HepG2 (cell line): Measurements from ENCODE around the gene NIFK. TPM values are rescaled to one million over a fixed set of nuclear protein-coding genes. Genes with fewer than 3 reads are reported as not detected.

ENCODE experiments used
- AKAP8 ChIP-seq: sonication (generic); formaldehyde crosslinking; IDR thresholded peaks from 2 replicates; pipeline ENCODE4 v1.5.1; 2020; ENCODE audit warnings: mild to moderate bottlenecking, missing genetic modification reagents
- CREM ChIP-seq, 2 experiments: sonication (generic) in 1 of 2; formaldehyde crosslinking in 1 of 2; IDR thresholded peaks; 2 replicates each; pipeline versions ENCODE4 v1.4.0 to v1.6.1; 2016 to 2020; ENCODE audit warnings: antibody characterized with exemption in 1 of 2, mild to moderate bottlenecking in 1 of 2, missing genetic modification reagents in 1 of 2
- HBP1 ChIP-seq: IDR thresholded peaks from 2 replicates; pipeline ENCODE4 v1.6.1; 2016; ENCODE audit warnings: low read depth, control low read depth
- HDAC6 ChIP-seq: fragments of 200-600 bp; sonication (generic); IDR thresholded peaks from 2 replicates; pipeline ENCODE4 v1.7.0; 2017; ENCODE audit warnings: mild to moderate bottlenecking, antibody characterized with exemption, low read length, low read depth
- NBN ChIP-seq: fragments of 450-650 bp; conservative IDR thresholded peaks from 2 replicates; pipeline ENCODE4 v1.6.1; 2017
- PAWR ChIP-seq: sonication (generic); formaldehyde crosslinking; IDR thresholded peaks from 2 replicates; pipeline ENCODE4 v1.4.0; 2020; ENCODE audit warnings: missing genetic modification reagents, mild to moderate bottlenecking, borderline replicate concordance
- REST ChIP-seq, 2 experiments: IDR thresholded peaks; 2 replicates each; pipeline ENCODE4 v1.6.1; 2011 to 2012; ENCODE audit warnings: low read length in 2 of 2, borderline replicate concordance in 1 of 2, low read depth in 1 of 2, mild to moderate bottlenecking in 1 of 2, moderate library complexity in 1 of 2
- SP5 ChIP-seq: IDR thresholded peaks from 2 replicates; pipeline ENCODE4 v1.6.1; 2016; ENCODE audit warnings: low read depth, borderline replicate concordance
- ZMYM3 ChIP-seq: sonication (generic); formaldehyde crosslinking; IDR thresholded peaks from 2 replicates; pipeline ENCODE4 v1.5.1; 2020; ENCODE audit warnings: mild to moderate bottlenecking, missing genetic modification reagents
- ZNF121 ChIP-seq: sonication (generic); formaldehyde crosslinking; IDR thresholded peaks from 2 replicates; pipeline ENCODE4 v1.5.0; 2020; ENCODE audit warnings: mild to moderate bottlenecking, missing genetic modification reagents
- ZNF17 ChIP-seq: sonication (generic); formaldehyde crosslinking; IDR thresholded peaks from 2 replicates; pipeline ENCODE4 v1.5.0; 2020; ENCODE audit warnings: mild to moderate bottlenecking, missing genetic modification reagents
- ZNF263 ChIP-seq: sonication (generic); formaldehyde crosslinking; IDR thresholded peaks from 2 replicates; pipeline ENCODE4 v1.4.0; 2020; ENCODE audit warnings: missing genetic modification reagents
- ZNF317 ChIP-seq: sonication (generic); formaldehyde crosslinking; IDR thresholded peaks from 2 replicates; pipeline ENCODE4 v1.5.0; 2020; ENCODE audit warnings: mild to moderate bottlenecking, missing genetic modification reagents
- ZNF510 ChIP-seq: sonication (generic); formaldehyde crosslinking; IDR thresholded peaks from 2 replicates; pipeline ENCODE4 v1.4.0; 2020; ENCODE audit warnings: low read depth, mild to moderate bottlenecking, missing genetic modification reagents
- ZNF710 ChIP-seq: sonication (generic); formaldehyde crosslinking; IDR thresholded peaks from 2 replicates; pipeline ENCODE4 v1.5.0; 2020; ENCODE audit warnings: mild to moderate bottlenecking, missing genetic modification reagents, borderline replicate concordance
- ZNF766 ChIP-seq: sonication (generic); formaldehyde crosslinking; IDR thresholded peaks from 2 replicates; pipeline ENCODE4 v1.5.0; 2020; ENCODE audit warnings: missing genetic modification reagents, borderline replicate concordance
- ZNF839 ChIP-seq: sonication (generic); formaldehyde crosslinking; IDR thresholded peaks from 2 replicates; pipeline ENCODE4 v1.4.0; 2020; ENCODE audit warnings: missing genetic modification reagents, mild to moderate bottlenecking, borderline replicate concordance
- polyA plus RNA-seq, 8 experiments: library from polyadenylated mRNA; depleted of rRNA in 3 of 8; stranded (reverse) in 7 of 8; unstranded in 1 of 8; fragments of >200 nt; fragmentation: Illumina TruSeq in 4 of 8; extraction: Trizol in 4 of 8; gene quantifications; 2 replicates each; pipeline versions ENCODE4 v1.2.1 to v1.2.3, GENCODE V29; 2011 to 2016; ENCODE audit warnings: low read depth in 4 of 8, missing spikeins in 1 of 8, mixed read lengths in 1 of 8; ENCODE audit not compliant: insufficient read depth in 1 of 8
- total RNA-seq, 5 experiments: library from RNA; depleted of rRNA; stranded (reverse); fragments of >200 nt; fragmentation: Illumina TruSeq; extraction: Trizol; gene quantifications; 2 replicates each; pipeline ENCODE4 v1.2.3, GENCODE V29; 2016; ENCODE audit warnings: low read depth in 1 of 5
- TF ChIP-seq, protein P1 (sequence below): sonication (generic); formaldehyde crosslinking; IDR thresholded peaks from 2 replicates; pipeline ENCODE4 v1.9.0; 2021; ENCODE audit warnings: missing genetic modification reagents, mild to moderate bottlenecking, borderline replicate concordance

Gene NIFK
- total and polyA plus RNA-seq, 2 of the 13 experiments (the other 11 are each of a cell fraction or from before 2014, with no cell fraction given) = 19.6 to 105 TPM

DNA sequence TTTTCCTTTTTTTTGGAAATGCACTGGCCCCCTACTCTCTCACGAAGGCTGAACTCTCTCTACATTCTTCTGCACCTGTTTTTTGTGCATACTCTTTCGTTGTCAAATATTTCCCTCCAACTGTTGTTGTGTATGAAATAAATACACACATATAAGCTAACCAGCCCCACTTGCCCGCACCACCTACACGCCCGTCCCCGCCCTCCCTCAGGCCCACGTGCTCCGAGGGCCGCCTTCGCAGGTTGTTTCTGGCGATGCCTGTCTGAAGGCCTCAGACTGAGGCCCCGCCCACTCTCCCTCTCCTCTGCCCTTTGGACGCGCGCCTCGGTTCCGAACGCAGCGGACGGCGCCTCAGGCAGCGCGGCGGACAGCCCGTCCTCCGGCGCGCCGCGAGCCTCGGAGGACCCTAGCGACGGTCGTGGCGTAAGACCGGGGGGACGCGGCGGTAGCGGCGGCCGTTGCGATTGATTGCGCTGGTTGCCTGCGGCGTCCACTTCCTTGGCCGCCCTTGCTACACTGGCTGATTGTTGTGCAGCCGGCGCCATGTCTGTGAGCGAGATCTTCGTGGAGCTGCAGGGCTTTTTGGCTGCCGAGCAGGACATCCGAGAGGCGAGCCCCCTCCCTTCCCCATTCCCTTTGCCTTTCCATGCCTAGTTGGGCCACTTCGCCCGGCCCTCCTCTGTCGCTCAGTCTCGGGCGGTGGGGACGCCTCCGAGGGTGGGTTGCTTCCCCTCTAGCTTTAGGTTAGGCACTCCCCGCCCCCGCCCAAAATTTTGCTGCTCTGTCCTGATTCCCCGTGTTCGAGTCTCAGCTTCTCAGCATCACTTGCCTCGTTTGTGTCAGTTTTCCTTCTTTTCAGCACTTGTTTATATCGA, 18.8 kb upstream of the NIFK start, which contains the start of gene TSN (continued):
- TF ChIP-seq ZNF710 = peak; percentile 88; the same call in 1 of the 2 replicates
- TF ChIP-seq ZNF263 (CRISPR knock-in tag) = peak; percentile 45; the same call in 1 of the 2 replicates
- peak; percentile 61; the same call in 1 of the 2 replicates for TF ChIP-seq ZMYM3 (CRISPR knock-in tag)
- TF ChIP-seq ZNF317 = peak; percentile 39; the same call in 1 of the 2 replicates
- TF ChIP-seq, protein P1, sequence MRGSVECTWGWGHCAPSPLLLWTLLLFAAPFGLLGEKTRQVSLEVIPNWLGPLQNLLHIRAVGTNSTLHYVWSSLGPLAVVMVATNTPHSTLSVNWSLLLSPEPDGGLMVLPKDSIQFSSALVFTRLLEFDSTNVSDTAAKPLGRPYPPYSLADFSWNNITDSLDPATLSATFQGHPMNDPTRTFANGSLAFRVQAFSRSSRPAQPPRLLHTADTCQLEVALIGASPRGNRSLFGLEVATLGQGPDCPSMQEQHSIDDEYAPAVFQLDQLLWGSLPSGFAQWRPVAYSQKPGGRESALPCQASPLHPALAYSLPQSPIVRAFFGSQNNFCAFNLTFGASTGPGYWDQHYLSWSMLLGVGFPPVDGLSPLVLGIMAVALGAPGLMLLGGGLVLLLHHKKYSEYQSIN (CRISPR knock-in tag) = no peak
- peak; percentile 83; the same call in 1 of the 2 replicates for TF ChIP-seq ZNF839 (CRISPR knock-in tag)
- TF ChIP-seq AKAP8 (CRISPR knock-in tag) = peak; percentile 79; the same call in 1 of the 2 replicates
- no peak for TF ChIP-seq PAWR (CRISPR knock-in tag)
- no peak for TF ChIP-seq ZNF766
- TF ChIP-seq ZNF510 (CRISPR knock-in tag) = peak; percentile 46; the same call in 1 of the 2 replicates
- TF ChIP-seq SP5 (CRISPR knock-in tag) = peak; percentile 97
- TF ChIP-seq HDAC6 = peak; percentile 98; the same call in 1 of the 2 replicates
- no peak for TF ChIP-seq NBN
- peak; percentile 47; the same call in 1 of the 2 replicates for TF ChIP-seq ZNF121 (CRISPR knock-in tag)
- TF ChIP-seq HBP1 (CRISPR knock-in tag) = peak; percentile 99
- peak in 1 of 2 experiments; percentile 46; a peak in 1 of 4 replicates for TF ChIP-seq REST (IDR thresholded peaks at IDR 0.05; ENCODE audit: borderline replicate concordance in 1 of 2, low read depth in 1 of 2, low read length in 2 of 2)
- TF ChIP-seq CREM (IDR thresholded peaks at IDR 0.05) = no peak; the same call in 1 of the 2 replicates
- no peak for TF ChIP-seq CREM (CRISPR knock-in tag; IDR thresholded peaks at IDR 0.05)
- TF ChIP-seq ZNF17 (CRISPR knock-in tag) = no peak
